Measurements from ENCODE around the gene ZNF536. TPM values are rescaled to one million over a fixed set of nuclear protein-coding genes. Genes with fewer than 3 reads are reported as not detected.

Gene ZNF536
- total and polyA plus RNA-seq, 2 donors (not counting 1 experiment from before 2014, with no cell fraction given), result not detected

DNA sequence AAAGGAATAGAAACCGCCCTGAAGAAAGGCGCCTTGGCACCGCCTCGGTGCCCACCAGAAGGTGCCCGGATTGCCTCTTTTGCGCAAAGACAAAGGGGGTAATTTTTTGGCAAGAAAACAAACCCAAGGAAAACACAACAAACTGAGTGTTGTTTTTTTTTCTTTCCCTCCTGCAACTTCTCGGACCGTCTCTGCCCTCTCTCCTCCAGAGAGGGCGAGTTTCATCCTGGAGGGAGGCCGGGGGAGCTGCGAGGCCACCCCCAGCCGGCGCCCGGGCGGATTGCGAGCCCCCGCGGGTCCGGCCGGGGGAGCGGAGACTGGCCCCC is 2.3 kb downstream of the ZNF536 start:
- H3K9me3 ChIP-seq (ENCODE audit: control extremely low read depth in 1 of 3, control insufficient read depth in 2 of 3, insufficient read depth in 1 of 3, low read length in 2 of 3), result peaks cover 0 to 6% (median 0%) of the 10 kb centered on the region in 3 donors
- no peak overlapping the region for H3K9ac ChIP-seq (ENCODE audit: low read length)
- no peaks in the 10 kb centered on the region for H4K20me1 ChIP-seq (ENCODE audit: control insufficient read depth, insufficient read depth, low read length, poor library complexity, severe bottlenecking)
- no peak overlapping the region for H3K4me2 ChIP-seq (replicated peaks; ENCODE audit: low read depth, low read length, poor library complexity, severe bottlenecking)
- H3K4me3 ChIP-seq (ENCODE audit: control extremely low read depth in 1 of 5, extremely low read depth in 1 of 5, insufficient read depth in 1 of 5, low read depth in 2 of 5, low read length in 4 of 5), result no peak overlapping the region
- ChIA-PET CTCF (no interaction called here), POLR2A (no interaction called here)
- 15% methylated on average over 16 of the region's 21 CpGs for WGBS (ENCODE audit: insufficient coverage)
- H3K4me1 Mint-ChIP-seq, result no peaks in the 10 kb centered on the region
- no peaks in the 10 kb centered on the region for H3K9me3 Mint-ChIP-seq (ENCODE audit: insufficient read depth)
- peaks cover 35% of the 10 kb centered on the region for H3K27me3 Mint-ChIP-seq
- no peaks in the 10 kb centered on the region for H3K4me1 ChIP-seq (ENCODE audit: control insufficient read depth in 2 of 2, insufficient read depth in 2 of 2, low read length in 2 of 2)
- H3K36me3 ChIP-seq (replicated peaks in 1 of 2; ENCODE audit: control extremely low read depth in 1 of 2, control insufficient read depth in 1 of 2, extremely low read depth in 1 of 2, insufficient read depth in 2 of 2, low read length in 1 of 2), result no peaks in the 10 kb centered on the region
- intact Hi-C loops (cut with micrococcal nuclease), result no loop called here
- no peak overlapping the region for H2AFZ ChIP-seq (ENCODE audit: insufficient read depth, low read depth, low read length, poor library complexity, severe bottlenecking)
- no peak for TF ChIP-seq EZH2 (IDR thresholded peaks at IDR 0.05; ENCODE audit: borderline replicate concordance, insufficient read depth, low read depth, low read length, poor library complexity, severe bottlenecking)
- no peak for TF ChIP-seq CTCF (IDR thresholded peaks at IDR 0.05)
- ATAC-seq (ENCODE audit: low read depth), result no peak
- H3K79me2 ChIP-seq (ENCODE audit: control insufficient read depth, insufficient read depth, low read length), result no peaks in the 10 kb centered on the region
- H3K4me3 Mint-ChIP-seq, result no peak overlapping the region
- DNase-seq, result no peak
- peaks cover 0 to 6% (median 1%) of the 10 kb centered on the region in 4 experiments for H3K27me3 ChIP-seq (replicated peaks in 1 of 4; ENCODE audit: control extremely low read depth in 1 of 4, control insufficient read depth in 3 of 4, insufficient read depth in 4 of 4, low read length in 3 of 4)
- no peak overlapping the region for H3K27ac Mint-ChIP-seq
- H3K27ac ChIP-seq (ENCODE audit: low read length in 2 of 2), result no peak overlapping the region

DNA sequence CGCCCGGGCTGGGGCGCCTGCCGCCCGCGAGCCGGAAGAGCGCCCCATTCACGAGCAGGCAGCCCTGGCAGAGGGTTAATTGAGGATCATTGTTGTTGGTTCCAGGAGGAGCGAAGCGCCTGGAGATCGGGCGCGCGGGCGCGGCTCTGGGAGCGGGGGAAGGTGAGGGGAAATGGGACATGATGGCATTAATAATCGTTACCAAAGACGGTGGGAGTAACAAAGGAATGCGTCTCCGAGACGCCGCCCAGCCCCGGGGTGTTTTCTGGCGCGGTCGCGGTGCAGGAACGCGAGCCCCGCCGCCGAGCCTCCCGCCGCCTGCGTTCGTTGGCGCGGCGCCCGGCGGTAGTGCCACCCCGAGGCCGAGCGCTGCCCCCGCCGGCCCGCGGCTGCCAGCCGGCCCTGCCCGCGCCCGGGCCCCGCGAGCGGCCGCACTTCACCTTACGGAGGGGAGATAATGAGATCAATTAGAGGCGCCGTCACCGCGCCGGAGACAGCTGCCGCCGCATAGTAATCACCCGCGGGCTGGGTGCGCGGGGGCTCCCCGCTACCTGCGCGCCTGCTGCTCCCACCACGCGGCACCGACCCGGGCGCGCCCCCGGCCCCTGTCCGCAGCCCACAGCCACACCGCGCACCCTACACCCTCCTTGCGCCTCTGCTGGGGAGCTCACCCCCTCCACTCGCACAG is 2.8 kb downstream of the ZNF536 start:
- Histone ChIP-seq H3K9me3 (ENCODE audit: control extremely low read depth in 1 of 3, control insufficient read depth in 2 of 3, insufficient read depth in 1 of 3, low read length in 2 of 3) (peaks cover 0 to 6% (median 0%) of the 10 kb centered on the region in 3 donors), H3K4me3 (ENCODE audit: control extremely low read depth in 1 of 5, extremely low read depth in 1 of 5, insufficient read depth in 1 of 5, low read depth in 2 of 5, low read length in 4 of 5) (no peak overlapping the region), H3K27me3 (replicated peaks in 1 of 4; ENCODE audit: control extremely low read depth in 1 of 4, control insufficient read depth in 3 of 4, insufficient read depth in 4 of 4, low read length in 3 of 4) (peaks cover 0 to 6% (median 1%) of the 10 kb centered on the region in 4 experiments), H2AFZ (ENCODE audit: insufficient read depth, low read depth, low read length, poor library complexity, severe bottlenecking) (no peak overlapping the region), H3K27ac (ENCODE audit: low read length in 2 of 2) (no peak overlapping the region), H4K20me1 (ENCODE audit: control insufficient read depth, insufficient read depth, low read length, poor library complexity, severe bottlenecking) (no peaks in the 10 kb centered on the region), H3K36me3 (replicated peaks in 1 of 2; ENCODE audit: control extremely low read depth in 1 of 2, control insufficient read depth in 1 of 2, extremely low read depth in 1 of 2, insufficient read depth in 2 of 2, low read length in 1 of 2) (no peaks in the 10 kb centered on the region), H3K4me1 (ENCODE audit: control insufficient read depth in 2 of 2, insufficient read depth in 2 of 2, low read length in 2 of 2) (no peaks in the 10 kb centered on the region), H3K79me2 (ENCODE audit: control insufficient read depth, insufficient read depth, low read length) (no peaks in the 10 kb centered on the region), H3K9ac (ENCODE audit: low read length) (no peak overlapping the region), H3K4me2 (replicated peaks; ENCODE audit: low read depth, low read length, poor library complexity, severe bottlenecking) (no peak overlapping the region)
- TF ChIP-seq CTCF (IDR thresholded peaks at IDR 0.05) (no peak), EZH2 (IDR thresholded peaks at IDR 0.05; ENCODE audit: borderline replicate concordance, insufficient read depth, low read depth, low read length, poor library complexity, severe bottlenecking) (no peak)
- Mint-ChIP-seq H3K4me3 (no peak overlapping the region), H3K9me3 (ENCODE audit: insufficient read depth) (no peaks in the 10 kb centered on the region), H3K27ac (no peak overlapping the region), H3K4me1 (no peaks in the 10 kb centered on the region), H3K27me3 (peaks cover 35% of the 10 kb centered on the region)
- WGBS (ENCODE audit: insufficient coverage), result 6% methylated on average over 80 of the region's 85 CpGs
- ChIA-PET POLR2A (no interaction called here), CTCF (no interaction called here)
- DNase-seq (no peak), ATAC-seq (ENCODE audit: low read depth) (no peak)
- intact Hi-C loops (cut with micrococcal nuclease), result no loop called here

All from B cell (primary cell).